A673 (cell line): ENCODE data around the gene TUFM.

Source experiments
- CTCF ChIP-seq: fragments of 300-800, 200-600 bp; sonication (generic); conservative IDR thresholded peaks from 2 replicates; pipeline ENCODE4 v1.5.1; 2017; ENCODE audit warnings: low read depth, mild to moderate bottlenecking, antibody characterized with exemption, low read length, moderate library complexity, mixed read lengths
- EZH2 ChIP-seq: fragments of 200-600 bp; sonication (generic); IDR thresholded peaks from 2 replicates; pipeline ENCODE4 v1.6.1; 2017; ENCODE audit warnings: borderline replicate concordance, low read depth, mild to moderate bottlenecking, mixed read lengths, antibody characterized with exemption, low read length; ENCODE audit not compliant: poor library complexity, severe bottlenecking

- no peak for TF ChIP-seq EZH2
- TF ChIP-seq CTCF = no peak
These were observed 49.5 kb upstream of the TUFM start for GRCh38 chr16:28895609-28896008.
